ENCODE results near the gene C20orf96.

DNA sequence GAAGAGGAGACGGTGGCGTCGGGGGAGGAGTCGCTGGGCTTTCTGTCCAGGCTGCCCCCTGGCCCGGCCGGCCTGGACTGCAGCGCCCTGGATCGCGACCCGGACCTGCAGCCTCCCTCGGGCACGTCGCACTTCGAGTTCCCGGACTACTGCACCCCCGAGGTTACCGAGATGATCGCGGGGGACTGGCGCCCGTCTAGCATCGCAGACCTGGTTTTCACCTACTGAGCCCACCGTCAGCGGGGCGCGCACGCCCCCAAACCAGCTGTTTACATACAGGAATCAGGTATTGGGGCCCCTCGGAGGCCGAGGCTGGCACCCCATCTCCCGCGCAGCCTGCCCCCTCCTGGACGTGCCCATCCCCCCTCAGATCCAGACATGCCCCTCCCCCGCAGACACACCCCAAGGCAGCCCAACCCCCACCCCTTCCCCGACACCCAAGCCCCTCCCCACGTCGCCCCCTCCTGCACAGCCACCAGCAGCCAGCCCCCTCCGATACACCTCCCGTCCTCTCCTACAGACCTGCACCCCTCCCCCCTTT is 36.2 kb upstream of the C20orf96 start:
- TF ChIP-seq POLR2A (IDR thresholded peaks at IDR 0.05) (no peak), CTCF (IDR thresholded peaks at IDR 0.05) (no peak)

Data from thyroid gland (tissue), 4 donors.